Measurements from ENCODE around the gene HOXA11. TPM values are rescaled to one million over a fixed set of nuclear protein-coding genes. Genes with fewer than 3 reads are reported as not detected.

HOXA11 gene
- total RNA-seq, 1 experiment from 2014 or later, result not detected

DNA sequence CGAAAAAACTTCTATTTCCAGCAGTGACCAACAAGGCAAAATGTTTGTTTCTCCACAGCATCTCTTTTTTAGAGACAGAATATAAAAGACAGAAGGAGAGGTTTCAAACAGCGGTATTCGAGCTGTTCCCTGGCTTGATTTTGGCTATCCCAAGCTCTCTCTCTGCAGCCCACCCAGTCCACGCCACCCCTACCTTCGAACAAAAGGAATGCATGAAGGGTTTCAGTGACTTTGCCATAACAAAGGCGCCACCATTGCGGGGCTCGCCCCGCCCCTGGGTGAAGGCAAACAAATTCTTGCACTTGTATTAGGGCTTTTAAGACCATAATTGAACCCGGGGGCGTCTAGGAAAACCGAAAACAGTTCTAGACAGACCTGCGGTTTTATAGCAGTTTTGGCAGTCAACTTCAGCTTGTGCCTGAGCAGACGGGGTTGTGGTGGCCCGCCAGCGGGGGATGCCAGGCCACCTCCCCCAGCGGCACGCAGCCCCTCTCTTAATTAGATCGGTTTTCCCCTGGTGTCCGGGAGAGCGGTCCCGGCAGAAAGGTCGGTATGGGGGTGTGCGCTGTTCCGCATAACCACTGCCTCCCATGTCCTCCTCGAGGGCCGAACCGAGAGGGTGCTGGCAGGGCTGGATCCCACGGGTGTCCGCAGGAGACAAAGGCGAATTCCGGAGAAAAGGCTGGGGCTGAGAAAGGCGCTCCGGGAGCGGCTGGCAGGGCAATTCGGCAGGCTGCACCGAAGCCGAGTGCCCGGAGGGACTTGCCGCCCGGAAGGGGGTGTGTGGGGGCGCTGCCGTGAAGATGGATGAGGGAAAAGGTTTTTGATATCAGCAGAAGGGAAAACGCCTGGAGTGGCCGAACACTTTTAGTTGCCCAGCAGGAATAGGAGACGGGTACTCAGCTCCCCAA is 2.7 kb upstream of the HOXA11 start:
- Histone ChIP-seq H3K4ac (ENCODE audit: low read depth, low read length) (no peak overlapping the region), H3K18ac (ENCODE audit: insufficient read length, low read depth, low read length) (no peak overlapping the region), H3K9ac (ENCODE audit: extremely low read depth, insufficient read length, low read length) (no peak overlapping the region), H3K23me2 (ENCODE audit: insufficient read length, low read depth, low read length, poor library complexity, severe bottlenecking) (no peaks in the 10 kb centered on the region), H3K4me2 (ENCODE audit: insufficient read depth, insufficient read length, low read length) (no peak overlapping the region), H3K79me2 (ENCODE audit: insufficient read depth, low read length) (no peaks in the 10 kb centered on the region), H4K20me1 (ENCODE audit: control insufficient read depth, insufficient read depth, insufficient read length) (no peaks in the 10 kb centered on the region), H2AFZ (ENCODE audit: low read length) (no peak overlapping the region), H2BK15ac (ENCODE audit: low read depth, low read length) (no peak overlapping the region), H3K27ac (ENCODE audit: insufficient read length, low read depth, low read length) (no peak overlapping the region), H3T11ph (ENCODE audit: low read length) (no peak overlapping the region), H2BK120ac (ENCODE audit: low read depth, low read length, poor library complexity, severe bottlenecking) (no peak overlapping the region), H2AK5ac (ENCODE audit: insufficient read length, low read length) (no peak overlapping the region), H3K56ac (ENCODE audit: insufficient read length, low read depth, low read length) (no peak overlapping the region), H3K23ac (ENCODE audit: insufficient read length, low read depth, low read length) (no peak overlapping the region), H3K9me3 (ENCODE audit: control insufficient read depth, low read depth, low read length) (no peaks in the 10 kb centered on the region), H4K5ac (ENCODE audit: insufficient read length, low read depth, low read length) (no peak overlapping the region), H4K91ac (ENCODE audit: insufficient read length, low read depth, low read length) (no peak overlapping the region), H3K14ac (ENCODE audit: insufficient read depth, low read length) (no peak overlapping the region), H2BK5ac (ENCODE audit: insufficient read length, low read length) (no peak overlapping the region), H3K4me1 (ENCODE audit: insufficient read depth, low read length) (no peaks in the 10 kb centered on the region), H2BK20ac (ENCODE audit: low read depth, low read length, poor library complexity, severe bottlenecking) (no peak overlapping the region), H2BK12ac (ENCODE audit: insufficient read length, low read depth, low read length) (no peak overlapping the region), H4K8ac (replicated peaks; ENCODE audit: insufficient read length, low read depth, low read length) (no peak overlapping the region), H3K79me1 (ENCODE audit: insufficient read depth, low read depth, low read length, poor library complexity, severe bottlenecking) (no peaks in the 10 kb centered on the region), H3K27me3 (ENCODE audit: insufficient read depth, low read length) (peaks cover 97% of the 10 kb centered on the region)
- no CpG with 5 or more reads among the region's 46 CpGs for WGBS (ENCODE audit: extremely low coverage, insufficient read length, low lambda C conversion rate)
- TF ChIP-seq, protein P1, sequence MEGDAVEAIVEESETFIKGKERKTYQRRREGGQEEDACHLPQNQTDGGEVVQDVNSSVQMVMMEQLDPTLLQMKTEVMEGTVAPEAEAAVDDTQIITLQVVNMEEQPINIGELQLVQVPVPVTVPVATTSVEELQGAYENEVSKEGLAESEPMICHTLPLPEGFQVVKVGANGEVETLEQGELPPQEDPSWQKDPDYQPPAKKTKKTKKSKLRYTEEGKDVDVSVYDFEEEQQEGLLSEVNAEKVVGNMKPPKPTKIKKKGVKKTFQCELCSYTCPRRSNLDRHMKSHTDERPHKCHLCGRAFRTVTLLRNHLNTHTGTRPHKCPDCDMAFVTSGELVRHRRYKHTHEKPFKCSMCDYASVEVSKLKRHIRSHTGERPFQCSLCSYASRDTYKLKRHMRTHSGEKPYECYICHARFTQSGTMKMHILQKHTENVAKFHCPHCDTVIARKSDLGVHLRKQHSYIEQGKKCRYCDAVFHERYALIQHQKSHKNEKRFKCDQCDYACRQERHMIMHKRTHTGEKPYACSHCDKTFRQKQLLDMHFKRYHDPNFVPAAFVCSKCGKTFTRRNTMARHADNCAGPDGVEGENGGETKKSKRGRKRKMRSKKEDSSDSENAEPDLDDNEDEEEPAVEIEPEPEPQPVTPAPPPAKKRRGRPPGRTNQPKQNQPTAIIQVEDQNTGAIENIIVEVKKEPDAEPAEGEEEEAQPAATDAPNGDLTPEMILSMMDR (conservative IDR thresholded peaks at IDR 0.05), result no peak
- peak overlapping the region in 1 of 2 experiments; percentile 73; a peak in 1 of 5 replicates for H3K4me3 Mint-ChIP-seq
- peaks cover 100% of the 10 kb centered on the region for H3K27me3 Mint-ChIP-seq (ENCODE audit: low read depth)
- peak; percentile 53 for DNase-seq
- H3K9me3 Mint-ChIP-seq, result peaks cover 1 to 14% of the 10 kb centered on the region in 2 experiments; a peak in 3 of 5 replicates
- H3K4me1 Mint-ChIP-seq, result peaks cover 17 to 46% of the 10 kb centered on the region in 2 experiments
- peaks cover 0 to 2% (median 0%) of the 10 kb centered on the region in 3 experiments; a peak in 3 of 7 replicates for H3K36me3 Mint-ChIP-seq (ENCODE audit: insufficient read depth in 1 of 3, low read depth in 3 of 3)
- no peak overlapping the region for H3K27ac Mint-ChIP-seq

Measured in H9 (cell line).